NOMO-1 (cell line): ENCODE measurements around the gene CCR1.
A peak's percentile ranks its signal among the peaks of the same experiment; 100 is the strongest.
"Not testable (repeated sequence)": the region's sequence is repeated elsewhere in the genome, so short reads cannot be mapped to it uniquely, and the experiment has no call there.

ENCODE experiments used
- DNase-seq, 2 experiments: peaks; one replicate each; lab custom pipeline; 2025; ENCODE audit not compliant: unreplicated experiment in 2 of 2; lab: John Stamatoyannopoulos, UW

The CCR1 gene

GRCh38 chr3:46213201-46213600 is 5.1 kb upstream of the CCR1 start:
- DNase-seq = peak; percentile 56 to 84

DNA sequence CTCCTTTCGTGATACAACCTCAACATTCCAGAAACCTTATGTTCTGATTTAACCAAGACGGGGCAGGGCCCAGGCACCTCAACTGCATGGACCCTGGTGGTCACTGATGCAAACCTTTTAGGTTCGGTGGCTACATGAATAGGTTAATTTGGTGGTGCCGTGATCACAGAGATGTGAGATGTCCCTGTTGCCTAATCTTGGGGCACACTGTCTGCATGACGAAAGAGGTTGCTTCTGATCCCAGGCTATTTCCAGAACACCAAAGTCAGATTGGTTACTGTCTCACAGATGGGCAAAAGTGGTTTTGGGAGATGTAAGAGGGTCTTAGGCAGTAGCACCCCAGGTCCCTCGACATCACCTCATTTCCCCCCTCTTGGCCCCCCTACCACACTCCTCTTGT is 4.0 kb upstream of the CCR1 start:
- no peak for DNase-seq

GRCh38 chr3:46209746-46210470 is 1.8 kb upstream of the CCR1 start:
- no peak for DNase-seq

DNA sequence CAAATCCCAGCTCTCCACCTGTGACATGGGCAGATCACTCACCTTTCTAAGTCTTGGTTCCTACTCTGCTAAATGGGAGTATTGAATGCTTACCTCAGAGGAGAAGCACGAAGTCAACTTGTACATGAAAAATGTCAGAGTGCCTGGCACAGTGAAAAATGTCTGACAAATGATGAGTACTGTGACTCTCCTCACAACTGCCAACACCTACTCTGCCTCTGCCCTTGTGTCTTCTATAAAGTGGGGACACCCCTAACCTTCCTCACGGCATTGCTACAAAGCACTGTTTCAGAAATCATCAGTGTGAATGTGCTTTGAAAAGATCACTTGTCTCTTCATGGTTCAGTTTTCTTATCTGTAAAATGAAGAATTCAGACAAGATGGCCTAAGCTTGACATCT is 940 bp upstream of the CCR1 start:
- no peak for DNase-seq

DNA sequence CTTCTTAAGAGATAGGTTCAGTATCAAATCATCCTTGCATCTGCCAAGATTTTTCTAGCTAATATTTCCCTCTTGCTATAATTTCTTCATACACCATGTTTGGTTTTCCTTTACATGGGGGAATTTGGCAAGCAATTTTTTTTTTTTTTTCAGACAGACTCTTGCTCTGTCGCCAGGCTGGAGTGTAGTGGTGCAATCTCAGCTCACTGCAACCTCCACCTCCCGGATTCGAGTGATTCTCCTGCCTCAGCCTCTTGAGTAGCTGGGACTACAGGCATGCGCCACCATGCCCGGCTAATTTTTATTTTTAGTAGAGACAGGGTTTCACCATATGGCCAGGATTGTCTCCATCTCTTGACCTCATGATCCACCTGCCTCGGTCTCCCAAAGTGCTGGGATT is 599 bp downstream of the CCR1 start:
- DNase-seq = not testable (repeated sequence)

GRCh38 chr3:46206282-46207015 is 1.7 kb downstream of the CCR1 start:
- no peak for DNase-seq

- no peak for DNase-seq
These were observed 2.7 kb downstream of the CCR1 start for GRCh38 chr3:46205286-46205960.

DNA sequence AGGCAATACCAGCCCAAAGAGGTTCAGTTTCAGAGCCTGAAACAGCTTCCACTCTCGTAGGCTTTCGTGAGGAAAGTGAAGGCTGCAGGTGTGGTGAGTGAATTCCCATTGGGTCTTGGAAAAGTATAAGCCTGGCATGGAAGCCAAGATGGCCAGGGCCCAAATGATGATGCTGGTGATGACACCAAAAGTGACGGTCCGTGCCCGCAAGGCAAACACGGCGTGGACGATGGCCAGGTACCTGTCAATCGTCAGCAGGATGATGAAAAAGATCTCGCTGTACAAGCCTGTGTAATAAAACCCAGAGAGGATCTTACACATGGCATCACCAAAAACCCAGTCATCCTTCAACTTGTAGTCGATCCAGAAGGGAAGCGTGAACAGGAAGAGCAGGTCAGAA is 4.4 kb downstream of the CCR1 start:
- DNase-seq = no peak

DNA sequence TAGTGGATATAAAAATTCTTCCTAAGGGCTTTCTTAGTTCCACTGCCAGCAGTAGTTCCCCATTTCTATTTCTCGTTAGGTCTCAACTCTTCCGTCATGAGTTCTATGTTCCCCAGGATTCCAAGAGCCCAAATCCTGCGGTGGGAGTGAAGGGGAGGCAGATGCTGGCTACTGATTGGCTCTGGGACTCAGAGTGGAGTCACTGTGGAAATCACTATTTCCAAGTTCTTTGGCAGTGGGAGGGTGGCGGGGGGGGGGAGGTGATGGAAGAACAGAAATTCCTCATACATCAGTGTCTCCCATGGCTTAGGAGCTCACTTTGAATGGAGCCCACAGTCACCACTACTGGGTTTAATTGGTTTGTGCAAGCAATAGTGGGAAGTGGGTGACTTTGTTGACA is 5.6 kb downstream of the CCR1 start:
- no peak for DNase-seq

- DNase-seq = no peak
These were observed 7.3 kb downstream of the CCR1 start for GRCh38 chr3:46200790-46201189.

DNA sequence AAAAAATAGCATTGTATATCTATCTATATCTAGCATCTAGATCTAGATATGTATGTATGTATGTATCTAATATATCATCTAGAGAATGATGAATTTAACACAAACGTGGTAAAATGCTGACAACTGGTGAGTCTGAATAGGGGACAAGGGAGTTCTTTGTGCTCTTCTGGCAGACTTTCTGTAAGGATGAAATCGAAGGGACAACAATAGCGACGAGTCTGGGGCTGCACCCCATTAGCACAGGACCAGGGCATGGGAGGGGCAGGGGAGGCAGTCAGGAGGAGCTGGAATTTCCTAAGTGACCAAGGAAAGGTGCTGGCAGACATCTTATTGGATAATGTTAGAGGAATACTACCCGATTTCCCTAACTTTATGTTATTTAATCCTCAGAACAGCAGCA is 7.9 kb downstream of the CCR1 start:
- DNase-seq = no peak

- no peak for DNase-seq
These were observed 11.7 kb downstream of the CCR1 start for GRCh38 chr3:46196261-46196957.

DNA sequence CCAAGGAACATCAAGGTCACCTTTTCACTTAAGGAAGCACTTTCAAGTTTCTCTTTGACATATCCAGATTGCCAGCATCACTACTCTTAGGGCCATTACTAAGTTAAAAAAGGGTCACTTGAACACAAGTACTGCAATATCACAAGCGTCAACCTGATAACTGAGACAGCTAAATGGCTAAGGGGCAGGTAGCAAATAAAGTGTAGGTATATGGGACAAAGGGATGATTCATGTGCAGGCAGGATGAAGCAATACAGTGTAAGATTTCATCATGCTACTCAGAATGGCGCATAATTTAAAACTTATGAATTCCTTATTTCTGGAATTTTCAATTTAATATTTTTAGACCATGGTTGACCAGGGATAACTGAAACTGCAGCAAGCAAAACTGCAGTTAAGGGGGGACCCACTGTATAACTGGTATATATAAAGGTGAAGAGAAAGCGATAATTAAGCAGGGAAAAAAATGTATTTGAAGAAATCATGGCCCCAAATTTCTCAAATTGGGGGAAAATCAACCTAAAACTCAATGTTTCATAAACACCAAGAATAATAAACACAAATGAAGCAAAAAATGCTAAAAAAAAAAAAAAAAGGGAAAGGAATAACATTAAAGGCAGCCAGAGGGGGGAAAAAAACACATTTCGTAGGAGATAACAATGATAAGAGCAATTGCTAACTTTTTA is 13.1 kb downstream of the CCR1 start:
- no peak for DNase-seq

- peak; percentile 68 to 77 for DNase-seq
These were observed 14.7 kb downstream of the CCR1 start for GRCh38 chr3:46193436-46193835.

- no peak for DNase-seq
These were observed 15.2 kb downstream of the CCR1 start for GRCh38 chr3:46192939-46193338.

- peak; percentile 82 to 93 for DNase-seq
These were observed 16.4 kb downstream of the CCR1 start for GRCh38 chr3:46191730-46192129.

DNA sequence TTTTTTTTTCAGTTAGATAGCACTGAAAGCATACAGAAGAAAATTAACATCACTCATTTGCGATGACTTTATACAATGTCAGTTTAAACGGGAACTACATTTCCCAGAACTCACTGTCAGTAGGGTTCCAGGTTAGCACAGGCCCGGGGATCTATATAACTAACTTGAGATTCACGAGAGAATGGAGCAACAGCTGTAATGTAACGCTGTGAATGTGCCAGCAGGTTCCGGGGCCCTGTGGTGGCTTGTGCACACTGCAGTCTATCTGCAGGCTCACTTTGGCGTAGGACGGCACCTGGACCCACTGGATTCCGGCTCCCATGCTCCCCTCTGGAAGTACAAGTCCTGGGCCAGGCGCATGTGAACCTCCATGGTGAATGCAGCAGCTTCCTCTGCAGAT is 19.4 kb downstream of the CCR1 start:
- DNase-seq = no peak

DNA sequence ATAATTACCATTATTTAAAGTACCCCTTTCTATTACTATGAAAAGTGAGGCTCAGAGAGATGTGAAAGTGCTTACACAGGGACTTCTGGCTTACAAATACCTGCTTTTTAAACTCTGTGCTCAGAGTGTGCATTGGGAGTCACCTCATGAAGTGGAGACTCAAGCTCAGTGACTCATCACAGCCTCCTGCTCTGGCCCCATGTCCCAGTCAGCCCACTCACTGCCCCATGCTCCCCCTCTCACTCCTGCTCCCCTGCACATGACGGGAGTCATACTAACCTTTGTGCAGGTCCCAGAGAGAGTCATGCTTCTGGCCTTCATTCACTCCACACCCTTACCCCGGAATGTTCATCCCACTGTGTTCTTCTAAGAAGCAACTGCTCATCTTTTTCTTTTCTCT is 20.2 kb downstream of the CCR1 start:
- DNase-seq = no peak

GRCh38 chr3:46187341-46187700 is 20.8 kb downstream of the CCR1 start:
- no peak for DNase-seq

DNA sequence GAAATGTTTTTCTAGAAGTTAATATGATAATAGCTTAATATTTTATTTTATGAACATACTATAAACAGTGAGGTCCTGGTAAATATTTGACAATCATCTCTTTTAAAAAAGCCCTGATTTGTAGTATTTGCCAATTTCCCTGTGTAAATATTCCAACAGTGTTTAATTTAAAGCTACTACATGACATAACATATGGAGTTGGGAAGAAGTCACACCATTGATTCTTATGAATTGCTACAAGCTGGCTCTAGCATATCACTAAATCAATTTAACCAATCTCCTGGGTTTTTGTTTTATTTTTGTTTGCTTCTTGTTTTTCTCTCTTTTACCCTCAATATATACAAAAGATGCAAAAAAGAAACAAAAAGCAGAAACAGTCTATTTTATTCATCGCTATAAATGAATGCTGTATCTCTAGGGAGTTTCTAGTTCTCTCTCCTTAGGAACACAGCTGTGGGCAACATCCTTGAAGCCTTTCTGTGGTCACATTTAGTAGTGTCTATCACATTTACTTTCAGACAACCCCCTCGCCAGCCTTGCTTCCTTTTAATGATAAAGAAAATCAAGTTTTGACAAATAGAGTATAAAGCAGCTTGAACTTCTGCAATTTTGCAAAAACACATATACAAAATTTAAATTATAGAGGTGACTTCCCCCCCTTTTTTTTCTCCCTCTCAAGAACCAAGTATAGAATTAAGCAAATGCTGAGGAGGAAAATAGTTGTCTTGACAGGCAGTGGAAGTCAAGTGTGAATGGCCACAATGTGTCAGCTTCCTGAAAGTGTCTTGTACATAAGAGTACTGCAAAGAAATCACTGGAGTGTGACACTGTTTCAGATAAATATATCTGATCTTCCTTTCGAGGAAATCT is 21.4 kb downstream of the CCR1 start:
- peak in 1 of 2 experiments; percentile 68 for DNase-seq
